D721Med (cell line): ENCODE results near the gene RNPEPL1.
A peak's percentile ranks its signal among the peaks of the same experiment; 100 is the strongest.

Experiments used
- DNase-seq: peaks from one replicate; pipeline ENCODE4 v3.0.0; 2011; ENCODE audit warnings: low spot score; ENCODE audit not compliant: insufficient read length
- FAIRE-seq: peaks from 2 replicates; lab custom pipeline; 2011; peaks lifted over from hg19 to GRCh38; lab: Jason Lieb, UNC
- CTCF ChIP-seq: IDR thresholded peaks from 2 replicates; pipeline ENCODE4 v1.5.1; 2012; ENCODE audit warnings: mild to moderate bottlenecking, control low read depth; ENCODE audit not compliant: insufficient read depth; ENCODE audit errors: missing control alignments

The RNPEPL1 gene

DNA sequence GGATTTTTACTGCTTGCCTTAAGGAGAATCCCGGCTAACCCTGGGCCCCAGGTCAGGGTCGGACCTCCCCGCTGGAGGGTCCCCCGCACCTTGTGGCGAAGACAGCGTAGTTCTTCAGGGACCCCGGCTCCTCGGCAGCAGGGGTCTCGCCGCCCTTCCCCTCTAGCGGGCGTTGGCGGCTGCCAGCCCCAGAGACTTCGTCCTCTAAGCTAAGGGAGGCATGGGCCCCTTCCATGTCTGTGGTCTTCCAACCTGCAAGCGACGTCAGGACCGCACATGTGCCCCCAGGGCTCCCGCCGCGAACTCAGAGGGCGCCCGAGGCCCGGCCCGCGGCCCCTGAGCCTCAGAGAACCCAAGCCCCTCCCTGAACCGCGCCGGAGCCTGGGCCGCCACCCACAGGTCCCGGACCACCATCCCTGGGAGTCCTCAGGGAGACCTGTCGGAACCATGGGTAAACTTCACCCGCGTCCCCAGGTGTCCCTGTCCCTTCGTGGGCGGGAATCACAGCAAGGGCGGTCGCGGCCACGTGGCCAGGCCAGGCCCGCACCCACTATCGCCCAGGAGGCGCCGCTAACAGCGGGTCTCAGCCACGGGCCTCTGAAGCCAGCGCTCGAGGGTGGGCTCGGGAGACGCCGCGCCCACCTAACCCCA is 11.1 kb upstream of the RNPEPL1 start:
- FAIRE-seq (no peak), DNase-seq (no peak)
- TF ChIP-seq CTCF: no peak

DNA sequence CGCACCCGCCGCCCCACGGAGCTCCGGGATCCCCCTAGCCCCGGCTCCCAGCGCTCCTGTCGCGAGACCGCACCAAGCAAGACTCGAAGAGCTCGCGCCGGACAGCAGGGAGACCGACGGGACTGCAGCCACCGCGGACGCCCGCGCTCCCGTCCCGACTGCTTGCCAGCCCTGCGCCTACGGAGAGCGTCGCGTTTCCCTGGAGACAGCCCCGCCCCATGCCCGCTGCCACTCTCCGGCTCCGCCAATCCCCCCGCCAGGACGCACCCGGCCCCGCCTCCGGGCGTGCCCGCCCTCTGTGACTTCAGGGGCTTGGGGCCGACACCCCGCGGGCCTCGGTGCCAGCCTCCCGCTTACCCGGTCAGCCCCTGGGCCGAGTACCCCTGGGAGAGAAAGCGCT is 10.5 kb upstream of the RNPEPL1 start, which contains the start of gene ANKMY1:
Gene ANKMY1, minus strand, starts transcription at position 181 of the 400 bp plus-strand sequence. CDS start 653 bp downstream, outside the sequence.
- TF ChIP-seq CTCF: no peak
- FAIRE-seq (no peak), DNase-seq (no peak)

DNA sequence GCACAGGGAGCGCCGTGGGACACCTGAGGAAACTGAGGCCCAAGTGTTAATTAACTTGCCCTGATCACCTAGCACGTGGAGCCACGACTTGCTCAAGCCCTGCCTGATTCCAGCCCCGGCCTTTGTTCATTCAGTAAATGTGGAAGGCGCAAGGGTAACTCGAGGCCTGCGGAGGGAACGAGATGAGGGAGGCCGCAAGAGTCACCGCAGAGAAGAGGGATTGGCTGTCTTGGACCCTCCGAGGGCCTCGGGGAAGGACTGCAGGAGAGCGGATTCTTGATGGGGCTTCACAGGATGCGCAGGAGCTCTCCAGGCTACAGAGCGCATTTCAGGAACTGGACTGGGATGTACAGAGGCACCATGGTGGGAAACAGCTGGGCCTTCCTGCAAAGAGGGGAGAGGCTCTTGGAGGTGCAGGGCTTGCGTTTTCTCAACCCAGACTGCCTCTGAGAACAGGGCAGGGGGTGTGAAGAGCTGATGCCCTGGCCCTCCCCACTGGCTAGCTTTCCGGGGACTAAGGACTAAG is 10.0 kb upstream of the RNPEPL1 start:
- no peak for TF ChIP-seq CTCF
- FAIRE-seq (no peak), DNase-seq (no peak)

DNA sequence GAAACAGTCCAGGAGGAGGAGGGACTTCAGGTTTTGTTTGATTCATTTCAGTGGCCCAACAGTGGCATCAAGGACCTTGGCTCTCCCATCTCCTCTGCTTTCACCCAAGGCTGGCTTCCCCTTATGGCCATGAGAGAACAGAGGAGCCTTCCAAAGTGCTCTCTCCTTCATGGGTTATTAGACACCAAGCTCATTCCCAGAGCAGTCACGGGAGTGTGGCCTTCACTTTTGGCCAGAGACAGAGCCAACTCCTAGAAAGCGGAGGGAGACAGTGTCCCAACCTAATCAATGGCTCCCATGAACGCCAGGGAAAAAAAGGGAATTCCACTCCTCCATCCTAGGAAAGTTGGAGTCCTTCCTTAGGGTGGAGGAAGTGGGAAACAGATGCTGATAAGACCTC is 9.0 kb upstream of the RNPEPL1 start:
- DNase-seq: no peak
- no peak for TF ChIP-seq CTCF
- FAIRE-seq: no peak

GRCh38 chr2:240560084-240560479 is 8.2 kb upstream of the RNPEPL1 start, which contains the start of gene DUSP28:
TSS of gene DUSP28 (plus strand) at chr2:240560357. CDS start at chr2:240560685, 328 bp downstream.
- FAIRE-seq: no peak
- no peak for TF ChIP-seq CTCF
- DNase-seq: peak; percentile 85

DNA sequence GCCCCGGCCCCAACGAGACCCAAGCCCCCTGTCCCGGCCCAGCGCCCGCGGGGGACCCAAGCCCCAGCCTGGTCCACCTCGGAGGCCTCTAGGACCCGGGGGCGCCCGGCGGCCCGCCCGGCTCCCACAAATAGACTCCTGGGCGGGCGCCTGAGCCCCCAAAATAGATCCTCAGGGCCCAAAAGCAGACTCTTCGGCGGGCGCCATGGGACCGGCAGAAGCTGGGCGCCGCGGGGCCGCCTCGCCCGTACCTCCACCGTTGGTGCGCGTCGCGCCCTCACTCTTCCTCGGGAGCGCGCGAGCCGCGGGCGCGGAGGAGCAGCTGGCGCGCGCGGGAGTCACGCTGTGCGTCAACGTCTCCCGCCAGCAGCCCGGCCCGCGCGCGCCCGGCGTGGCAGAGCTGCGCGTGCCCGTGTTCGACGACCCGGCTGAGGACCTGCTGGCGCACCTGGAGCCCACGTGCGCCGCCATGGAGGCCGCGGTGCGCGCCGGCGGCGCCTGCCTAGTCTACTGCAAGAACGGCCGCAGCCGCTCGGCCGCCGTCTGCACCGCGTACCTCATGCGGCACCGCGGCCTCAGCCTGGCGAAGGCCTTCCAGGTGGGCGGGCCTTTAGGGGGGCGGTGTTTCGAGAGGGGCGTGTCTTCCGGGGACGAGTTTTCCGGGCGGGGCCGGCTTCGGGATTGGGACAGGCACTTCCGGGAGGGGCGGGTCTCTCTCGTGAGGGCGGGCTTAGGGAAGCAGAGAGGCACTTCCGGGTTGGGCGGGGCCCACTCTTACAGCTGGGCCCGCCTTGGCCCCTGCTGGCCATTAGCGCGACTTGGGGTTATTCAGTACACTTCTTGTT is 7.6 kb upstream of the RNPEPL1 start:
- TF ChIP-seq CTCF: no peak
- DNase-seq (peak; percentile 65), FAIRE-seq (no peak)
